Right renal cortex interstitium (tissue), 3 donors: ENCODE results near the gene PLCB1. TPM values are rescaled to one million over a fixed set of nuclear protein-coding genes. Genes with fewer than 3 reads are reported as not detected.
A peak's percentile ranks its signal among the peaks of the same experiment; 100 is the strongest.
"Not testable (repeated sequence)": the region's sequence is repeated elsewhere in the genome, so short reads cannot be mapped to it uniquely, and the experiment has no call there.

Experiments
- DNase-seq, 3 donors: peaks; one replicate each; pipeline ENCODE4 v3.0.0-alpha.2; 2013; ENCODE audit warnings: low read depth in 3 of 3, low spot score in 2 of 3
- polyA plus RNA-seq, 3 donors: library from polyadenylated mRNA; unstranded; fragments of 120-200 nt; gene quantifications; one replicate each; pipeline ENCODE4 v1.2.1, GENCODE V29; 2013; ENCODE audit not compliant: insufficient read length in 3 of 3

PLCB1 gene
- polyA plus RNA-seq, 3 donors: 42.8 to 54.2 (median 51.5) TPM

- DNase-seq: no peak
Measured at GRCh38 chr20:8361006-8361652, 229.1 kb downstream of the PLCB1 start.

GRCh38 chr20:8361779-8362178, 229.7 kb downstream of the PLCB1 start:
- no peak for DNase-seq

- DNase-seq: no peak
Measured at GRCh38 chr20:8362457-8362856, 230.4 kb downstream of the PLCB1 start.

GRCh38 chr20:8363970-8364733, 232.1 kb downstream of the PLCB1 start:
- DNase-seq: no peak

GRCh38 chr20:8364734-8365078, 232.6 kb downstream of the PLCB1 start:
- DNase-seq: no peak

GRCh38 chr20:8365634-8366033, 233.6 kb downstream of the PLCB1 start:
- DNase-seq: no peak

GRCh38 chr20:8366303-8366923, 234.3 kb downstream of the PLCB1 start:
- no peak for DNase-seq

GRCh38 chr20:8367689-8368088, 235.6 kb downstream of the PLCB1 start:
- DNase-seq: no peak

GRCh38 chr20:8368670-8369069, 236.6 kb downstream of the PLCB1 start:
- no peak for DNase-seq

- DNase-seq: no peak
Measured at GRCh38 chr20:8369311-8369710, 237.2 kb downstream of the PLCB1 start.

- no peak for DNase-seq
Measured at GRCh38 chr20:8370774-8371173, 238.7 kb downstream of the PLCB1 start.

- no peak for DNase-seq
Measured at GRCh38 chr20:8372824-8373380, 240.8 kb downstream of the PLCB1 start.

GRCh38 chr20:8373579-8373978, 241.5 kb downstream of the PLCB1 start:
- no peak for DNase-seq

- no peak for DNase-seq
Measured at GRCh38 chr20:8375898-8376297, 243.8 kb downstream of the PLCB1 start.

GRCh38 chr20:8376940-8377339, 244.9 kb downstream of the PLCB1 start:
- no peak for DNase-seq

GRCh38 chr20:8379125-8379524, 247.1 kb downstream of the PLCB1 start:
- not testable (repeated sequence) for DNase-seq

- DNase-seq: no peak
Measured at GRCh38 chr20:8385247-8385646, 253.2 kb downstream of the PLCB1 start.

GRCh38 chr20:8386991-8387390, 254.9 kb downstream of the PLCB1 start:
- no peak for DNase-seq

- no peak for DNase-seq
Measured at GRCh38 chr20:8388141-8388540, 256.1 kb downstream of the PLCB1 start.

GRCh38 chr20:8388707-8389106, 256.6 kb downstream of the PLCB1 start:
- no peak for DNase-seq

- DNase-seq: peak in 2 of 3 donors; percentile 40 to 52
Measured at GRCh38 chr20:8389381-8390036, 257.4 kb downstream of the PLCB1 start.
